Measurements from ENCODE around the gene CPNE9.

Gene CPNE9, protein sequence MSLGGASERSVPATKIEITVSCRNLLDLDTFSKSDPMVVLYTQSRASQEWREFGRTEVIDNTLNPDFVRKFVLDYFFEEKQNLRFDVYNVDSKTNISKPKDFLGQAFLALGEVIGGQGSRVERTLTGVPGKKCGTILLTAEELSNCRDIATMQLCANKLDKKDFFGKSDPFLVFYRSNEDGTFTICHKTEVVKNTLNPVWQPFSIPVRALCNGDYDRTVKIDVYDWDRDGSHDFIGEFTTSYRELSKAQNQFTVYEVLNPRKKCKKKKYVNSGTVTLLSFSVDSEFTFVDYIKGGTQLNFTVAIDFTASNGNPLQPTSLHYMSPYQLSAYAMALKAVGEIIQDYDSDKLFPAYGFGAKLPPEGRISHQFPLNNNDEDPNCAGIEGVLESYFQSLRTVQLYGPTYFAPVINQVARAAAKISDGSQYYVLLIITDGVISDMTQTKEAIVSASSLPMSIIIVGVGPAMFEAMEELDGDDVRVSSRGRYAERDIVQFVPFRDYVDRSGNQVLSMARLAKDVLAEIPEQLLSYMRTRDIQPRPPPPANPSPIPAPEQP

DNA sequence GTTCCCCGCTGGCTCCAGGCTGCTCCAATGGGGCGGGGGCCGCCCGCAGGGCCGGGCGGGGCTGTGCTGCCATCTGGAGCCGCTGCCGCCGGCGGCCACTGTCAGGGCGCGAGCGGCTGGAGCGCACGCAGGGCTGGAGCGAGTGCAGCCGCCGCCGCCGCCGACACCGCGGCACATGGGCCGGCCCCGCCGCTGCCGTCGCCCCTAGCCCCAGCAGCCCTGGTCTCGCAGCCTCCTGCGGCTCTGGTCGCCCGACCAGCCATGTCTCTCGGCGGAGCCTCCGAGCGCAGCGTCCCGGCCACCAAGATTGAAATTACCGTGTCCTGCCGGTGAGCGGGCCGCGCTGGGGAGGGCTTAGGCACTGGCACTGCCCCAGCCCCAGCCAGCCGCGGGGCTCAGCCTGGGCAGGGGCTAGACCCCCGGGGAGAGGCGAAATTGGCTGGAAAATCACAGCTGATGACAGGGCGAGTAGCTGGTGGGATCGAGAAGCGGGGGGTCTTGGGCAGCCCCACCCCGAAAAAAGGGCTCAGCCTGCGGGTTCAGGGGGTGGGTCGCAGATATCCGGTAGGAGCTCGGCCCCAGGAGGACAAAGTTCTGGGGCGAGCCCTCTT is at the start of gene CPNE9:
TSS of gene CPNE9 (plus strand) at position 98 of the 611 bp plus-strand sequence. CDS start at position 262, 164 bp downstream.
- no peak for DNase-seq

DNA sequence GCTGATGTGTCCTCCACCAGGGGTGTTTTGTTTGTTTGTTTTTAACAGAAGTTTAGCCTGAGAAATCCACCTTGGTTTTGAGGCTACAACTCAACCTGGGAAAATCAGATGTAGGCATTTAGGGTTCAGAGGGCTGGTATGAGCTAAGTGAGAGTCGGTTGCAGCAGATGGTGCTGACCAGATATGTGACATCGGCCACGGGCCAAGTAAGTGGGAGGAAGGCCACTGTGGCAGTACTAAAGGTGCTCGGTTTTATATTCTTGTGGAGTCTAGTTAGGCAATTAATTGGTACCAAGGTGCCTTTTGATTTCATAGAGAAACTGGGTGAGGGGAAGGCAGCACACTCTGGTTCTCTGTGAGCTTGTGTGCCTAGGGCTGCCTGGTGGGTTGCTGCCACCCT is 43.8 kb upstream of the CPNE9 start:
- no peak for DNase-seq

DNA sequence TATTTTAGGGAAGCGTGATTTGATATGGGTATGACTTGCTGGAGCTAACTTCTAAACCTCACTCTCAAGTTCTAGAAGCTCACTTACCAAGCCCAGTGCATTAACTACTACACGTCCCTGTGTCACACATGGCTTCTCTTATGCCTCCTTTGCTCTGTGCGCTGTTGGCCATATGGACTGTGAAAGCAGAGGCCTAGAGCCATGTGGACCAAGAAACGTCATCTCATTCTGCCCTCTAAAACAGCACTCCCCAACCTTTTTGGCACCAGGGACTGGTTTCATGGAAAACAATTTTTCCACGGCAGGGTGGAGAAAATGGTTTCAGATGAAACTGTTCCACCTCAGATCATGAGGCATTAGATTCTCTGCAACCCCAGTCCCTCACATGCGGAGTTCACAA is 42.7 kb upstream of the CPNE9 start:
- DNase-seq = no peak

DNA sequence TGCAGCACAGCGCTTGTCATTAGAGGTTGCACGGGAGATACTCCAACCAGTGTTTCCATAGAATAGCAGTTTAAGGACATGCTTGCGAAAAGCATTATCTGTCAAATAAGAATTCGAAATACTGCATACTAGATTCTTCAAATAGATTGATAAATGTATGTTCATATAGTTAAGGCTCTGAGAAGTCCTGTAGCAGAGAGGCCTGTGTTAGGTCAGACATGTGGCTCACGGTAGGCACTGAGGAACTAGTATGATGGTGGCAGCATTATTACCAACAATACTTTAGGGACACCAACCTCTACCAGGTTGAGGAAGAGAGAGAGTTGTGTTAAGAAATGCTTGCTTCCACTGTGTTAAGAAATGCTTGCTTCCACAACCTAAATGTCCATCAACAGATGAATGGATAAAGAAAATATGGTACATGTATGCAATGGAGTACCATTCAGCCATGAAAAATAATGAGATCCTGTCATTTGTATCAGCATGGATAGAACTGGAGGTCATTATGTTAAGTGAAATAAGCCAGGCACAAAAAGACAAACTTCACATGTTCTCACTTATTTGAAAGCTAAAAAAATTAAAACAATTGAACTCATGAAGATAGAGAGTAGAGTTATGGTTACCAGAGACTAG is 39.4 kb upstream of the CPNE9 start:
- no peak for DNase-seq

DNA sequence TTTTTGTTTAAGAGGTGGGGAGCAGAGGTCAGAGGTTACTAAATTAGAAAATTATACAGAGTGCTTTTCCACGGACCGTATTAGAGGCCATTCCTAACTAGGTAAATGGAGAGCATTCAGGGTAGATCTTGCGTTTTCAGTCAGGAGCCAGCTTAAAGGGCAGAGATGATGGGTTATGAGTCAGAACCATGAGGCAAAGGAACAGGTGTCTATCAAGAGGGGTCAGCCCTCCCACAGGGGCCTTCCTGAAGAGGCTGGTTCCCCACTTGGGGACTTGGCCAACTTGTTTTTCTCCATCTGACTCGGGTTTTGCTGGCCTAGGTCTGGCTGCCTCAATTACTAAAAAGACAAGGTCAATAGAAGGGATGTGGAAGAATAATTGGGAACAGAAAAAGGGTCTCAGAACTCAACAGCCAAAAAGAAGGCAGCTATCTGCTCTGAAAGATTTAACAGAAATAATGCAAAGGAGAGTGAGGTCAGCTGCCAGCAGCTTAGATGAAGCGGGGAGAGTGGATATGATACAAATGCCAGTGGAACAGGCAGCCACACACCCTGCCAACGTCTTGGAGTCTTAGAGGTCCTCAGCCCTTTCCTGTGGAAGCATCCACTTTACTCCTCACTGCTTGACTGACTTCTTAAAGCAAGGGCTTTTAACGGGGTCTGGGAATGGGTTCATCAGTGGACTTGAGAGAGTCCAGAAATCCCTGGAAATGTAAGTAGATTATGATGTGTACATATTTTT is 36.8 kb upstream of the CPNE9 start:
- no peak for DNase-seq

DNA sequence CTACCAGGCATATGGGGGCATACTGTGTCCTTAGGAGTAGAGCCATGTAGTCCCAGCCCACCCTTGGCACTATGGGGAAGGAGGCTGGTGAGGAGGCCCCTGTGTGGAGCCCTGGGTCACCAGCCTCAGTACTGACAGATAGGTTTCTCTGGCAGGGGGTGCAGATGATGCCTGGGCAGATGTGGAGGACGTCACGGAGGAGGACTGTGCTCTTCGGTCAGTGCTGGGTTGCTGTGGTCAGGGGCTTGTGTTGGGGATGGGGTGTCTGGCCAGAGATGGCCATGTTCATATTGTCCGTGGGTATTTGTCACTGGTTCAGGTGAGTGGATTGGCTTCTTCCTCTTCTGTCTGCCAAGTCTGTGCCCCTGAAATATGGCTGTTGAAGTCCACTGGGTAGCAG is 34.4 kb upstream of the CPNE9 start:
- DNase-seq = no peak

DNA sequence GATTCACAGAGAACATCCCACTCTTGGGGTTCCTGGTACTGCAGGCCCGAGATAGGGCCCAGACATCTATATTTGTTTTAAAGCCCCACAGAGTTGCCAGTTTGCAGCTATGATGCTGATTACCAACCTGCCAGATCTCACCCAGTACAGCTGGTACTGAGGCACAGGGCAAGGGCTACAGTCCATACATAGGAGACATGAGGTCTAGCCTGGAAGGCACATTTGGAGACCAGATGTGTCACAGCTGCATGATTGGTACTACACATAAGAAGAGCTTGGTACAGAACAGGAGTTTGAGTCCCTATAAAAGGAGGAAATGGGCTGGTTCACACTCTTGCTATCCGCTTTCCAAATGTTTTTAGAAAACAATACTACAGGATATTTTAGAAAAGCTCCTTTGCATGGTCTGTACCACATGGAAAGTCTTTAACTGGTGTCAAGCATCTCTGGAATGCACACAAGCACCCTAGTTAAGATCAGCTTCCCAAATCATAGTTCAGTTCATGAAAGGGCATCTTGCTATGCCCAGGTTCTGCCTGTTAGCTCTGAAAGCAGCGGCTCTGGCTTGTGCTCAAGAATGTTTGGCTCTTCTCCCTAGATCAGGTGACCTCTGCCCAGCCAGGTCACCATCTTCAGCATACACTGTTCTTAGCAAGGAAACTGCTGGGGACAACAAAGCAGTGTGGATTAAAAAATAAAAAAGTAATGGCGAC is 33.8 kb upstream of the CPNE9 start:
- DNase-seq = no peak

DNA sequence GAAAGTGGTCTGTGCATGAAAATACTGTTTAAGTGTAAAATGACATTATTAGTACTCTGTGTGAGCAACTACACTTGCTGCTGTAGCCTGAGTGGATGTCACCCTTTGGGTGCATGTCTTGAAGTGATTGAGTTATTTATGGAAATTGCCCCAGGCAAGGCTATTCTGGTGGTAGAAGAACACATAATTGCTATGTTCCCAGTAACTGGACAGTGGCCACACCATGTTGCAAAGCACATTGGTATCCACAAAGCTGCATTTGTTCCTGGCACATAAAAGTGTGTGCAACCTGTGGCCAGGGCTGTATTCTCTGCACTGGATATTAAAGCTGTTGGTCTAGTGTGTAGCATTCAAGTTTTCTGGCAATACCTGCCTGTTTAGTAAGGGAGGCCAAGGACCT is 30.6 kb upstream of the CPNE9 start:
- no peak for DNase-seq

DNA sequence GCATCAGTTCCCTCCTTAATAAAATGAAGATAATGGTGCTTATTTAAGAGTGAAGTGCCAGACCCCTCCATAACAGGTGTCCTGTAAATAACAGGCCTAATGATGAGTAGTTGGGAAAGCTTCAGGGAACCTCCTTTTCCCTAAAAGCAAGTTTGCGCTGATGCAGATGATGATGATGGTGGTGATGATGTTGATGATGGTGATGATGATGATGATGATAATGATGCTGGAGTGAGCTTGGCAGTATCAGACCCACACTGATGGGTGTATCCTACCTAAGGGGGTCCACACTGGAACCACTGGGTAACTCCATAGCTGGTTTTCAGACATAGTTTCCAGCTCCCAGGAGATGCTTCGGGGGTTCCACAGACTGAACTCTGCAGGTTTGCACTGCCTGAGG is 29.9 kb upstream of the CPNE9 start:
- no peak for DNase-seq

DNA sequence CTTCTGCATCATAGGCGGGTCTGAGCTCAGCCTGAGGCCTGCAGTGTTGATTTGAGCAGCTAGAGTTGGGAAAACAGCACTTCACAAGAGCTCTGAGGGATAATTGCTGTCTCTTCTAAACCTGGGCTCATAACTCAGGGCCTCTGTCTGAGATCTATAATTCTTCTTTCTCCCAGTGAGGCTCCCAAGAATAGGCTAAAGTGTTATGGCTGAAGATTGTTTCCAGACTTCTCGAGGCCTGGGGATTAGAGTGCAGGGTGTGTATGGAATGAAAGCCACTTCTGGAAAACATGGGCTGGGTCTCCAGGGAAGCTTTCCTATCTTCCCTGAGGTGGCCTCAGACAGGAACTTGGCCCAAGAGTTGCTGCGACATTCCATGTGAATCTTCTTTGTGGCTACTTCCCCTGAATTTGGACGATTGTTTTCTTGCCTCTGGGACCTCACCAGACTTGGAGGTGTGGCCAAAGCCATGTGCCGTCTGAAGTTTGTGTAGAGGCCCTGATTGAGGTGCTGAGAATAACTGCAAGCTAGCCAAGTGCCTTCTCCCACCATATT is 27.8 kb upstream of the CPNE9 start:
- DNase-seq = no peak

DNA sequence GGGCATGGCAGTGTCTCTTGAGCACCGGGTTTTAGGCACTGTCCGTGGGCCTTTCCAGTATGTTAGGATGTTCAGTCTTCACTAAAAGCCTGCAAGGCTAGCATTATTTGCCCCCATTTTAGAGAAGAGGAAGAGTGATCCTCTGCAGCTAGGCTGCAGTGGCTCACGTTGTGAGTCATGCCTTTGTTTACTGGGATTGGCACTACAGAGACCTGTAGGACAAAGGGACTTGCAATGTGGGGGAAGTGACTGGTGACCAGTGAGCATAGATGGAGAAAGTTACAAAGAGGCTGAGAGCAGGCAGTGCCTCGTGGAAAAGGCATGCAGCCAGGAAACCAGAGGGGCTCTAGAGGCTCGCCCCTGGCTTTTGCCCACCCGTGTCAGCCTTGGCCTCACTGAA is 26.8 kb upstream of the CPNE9 start:
- no peak for DNase-seq

DNA sequence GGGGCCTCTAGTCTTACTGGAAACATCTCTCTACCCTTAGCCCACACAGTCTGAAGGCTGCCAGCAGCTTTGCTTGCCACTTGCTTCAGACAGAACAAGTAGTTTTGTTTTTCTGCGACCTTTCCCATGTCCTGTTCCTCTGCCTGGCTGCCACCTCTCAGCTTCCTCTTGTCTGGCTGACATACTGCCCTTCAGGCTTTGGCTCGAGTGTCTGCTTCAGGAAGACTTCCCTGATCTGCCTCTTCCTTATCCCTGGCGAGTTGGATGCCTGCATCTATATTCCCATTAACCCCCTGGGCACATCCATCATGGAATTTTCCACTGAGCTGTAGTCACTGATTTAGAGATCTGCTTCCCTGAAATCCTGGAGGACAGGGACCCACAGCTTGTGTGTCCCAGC is 25.1 kb upstream of the CPNE9 start:
- DNase-seq = no peak

DNA sequence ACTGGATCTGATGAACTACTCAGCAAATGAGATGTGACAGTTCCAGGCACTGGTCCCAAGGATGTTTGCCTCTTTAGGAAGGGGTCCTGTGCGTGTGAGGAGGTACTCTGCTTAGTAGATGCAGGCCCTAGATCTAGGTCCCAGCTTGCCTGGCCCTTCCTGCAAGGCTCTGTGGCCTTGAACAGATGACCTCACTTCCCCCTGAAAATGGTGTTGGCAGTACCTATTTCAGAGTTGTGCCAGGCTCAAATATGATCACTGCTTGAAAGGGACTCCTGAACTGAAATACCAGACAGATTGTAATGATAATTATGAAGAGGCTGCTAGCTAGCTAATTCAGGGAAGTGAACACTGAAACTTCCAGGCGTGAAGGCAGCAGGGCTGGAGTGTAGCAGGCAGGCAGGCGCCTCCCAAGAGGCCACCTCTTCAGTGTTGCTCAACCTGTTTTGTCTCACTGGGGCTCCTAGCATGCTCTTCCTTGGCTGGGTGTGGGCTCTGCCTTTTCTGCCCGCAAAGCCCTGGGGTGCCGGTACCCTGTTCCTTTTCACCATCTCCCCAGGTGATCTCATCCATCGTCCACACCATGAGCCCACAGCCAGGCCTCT is 24.1 kb upstream of the CPNE9 start:
- DNase-seq = no peak

DNA sequence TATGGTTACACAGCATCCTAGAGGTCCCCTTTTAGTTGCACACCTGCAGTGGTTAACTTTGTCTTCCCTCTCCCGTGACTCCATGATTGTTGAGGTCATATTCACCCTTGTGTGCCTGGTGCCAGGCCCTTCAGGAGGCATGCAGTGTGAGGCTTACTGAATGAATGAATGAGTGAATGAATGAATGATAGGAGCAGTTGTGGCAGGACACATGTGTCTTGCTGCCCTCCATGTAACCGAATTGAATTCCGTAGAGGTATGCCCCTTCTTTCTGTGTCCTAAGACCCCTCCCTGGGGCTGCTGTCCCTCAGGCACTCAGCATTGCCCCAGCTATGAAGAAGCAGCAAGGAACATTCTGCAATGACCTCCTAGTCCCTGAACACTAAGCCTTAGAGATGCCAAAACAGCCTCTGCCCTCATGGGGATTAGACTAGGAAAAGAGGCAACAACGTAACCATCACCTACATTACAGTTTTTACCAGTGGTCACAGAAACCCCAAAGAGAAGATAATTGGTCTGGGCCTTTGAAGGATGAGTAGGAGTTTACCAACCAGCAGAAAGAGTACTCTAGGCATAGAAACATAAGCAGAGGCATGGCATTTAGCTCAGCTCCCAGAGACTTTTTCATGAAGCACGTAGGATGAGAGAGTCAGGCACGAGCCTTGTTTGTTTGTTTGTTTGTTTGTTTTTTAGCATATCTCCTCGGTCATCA is 22.5 kb upstream of the CPNE9 start:
- no peak for DNase-seq

DNA sequence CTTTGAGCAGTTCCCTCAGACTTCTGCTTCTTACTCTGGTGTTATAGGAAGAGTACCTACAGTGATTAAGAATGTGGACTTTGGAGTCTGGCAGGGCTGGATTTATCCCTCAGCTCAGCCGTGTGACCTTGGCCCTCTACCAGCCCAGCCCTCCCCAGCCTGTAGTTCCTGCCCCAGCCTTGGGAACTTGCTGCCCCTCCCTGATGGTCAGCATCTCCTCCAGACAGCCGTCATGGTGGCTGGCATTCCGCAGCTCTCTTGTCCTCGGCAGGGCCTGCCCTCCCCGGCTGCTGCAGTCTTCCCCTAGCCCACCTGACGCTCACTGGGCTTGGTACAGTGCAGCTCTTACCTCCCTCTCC is 21.9 kb upstream of the CPNE9 start:
- DNase-seq = no peak

DNA sequence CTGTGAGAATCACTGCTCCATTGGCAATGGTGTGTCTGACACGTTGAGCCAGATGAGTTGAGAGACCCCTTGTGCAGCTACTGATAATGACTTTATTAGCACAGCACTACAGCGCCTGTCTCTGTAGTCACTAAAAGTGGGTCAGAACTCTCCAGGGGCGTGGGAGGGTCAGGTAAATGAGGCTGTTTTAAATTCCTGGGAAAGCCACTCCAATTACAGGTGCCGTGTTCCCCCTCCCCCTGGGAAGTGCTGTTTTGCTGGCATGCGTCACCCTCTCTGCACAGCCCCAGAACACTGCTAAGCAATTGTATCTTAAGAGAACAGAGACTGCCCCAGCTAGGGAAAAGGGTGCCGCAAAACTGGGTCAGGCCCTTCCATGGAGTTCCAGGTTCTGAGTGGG is 21.5 kb upstream of the CPNE9 start:
- DNase-seq = no peak

DNA sequence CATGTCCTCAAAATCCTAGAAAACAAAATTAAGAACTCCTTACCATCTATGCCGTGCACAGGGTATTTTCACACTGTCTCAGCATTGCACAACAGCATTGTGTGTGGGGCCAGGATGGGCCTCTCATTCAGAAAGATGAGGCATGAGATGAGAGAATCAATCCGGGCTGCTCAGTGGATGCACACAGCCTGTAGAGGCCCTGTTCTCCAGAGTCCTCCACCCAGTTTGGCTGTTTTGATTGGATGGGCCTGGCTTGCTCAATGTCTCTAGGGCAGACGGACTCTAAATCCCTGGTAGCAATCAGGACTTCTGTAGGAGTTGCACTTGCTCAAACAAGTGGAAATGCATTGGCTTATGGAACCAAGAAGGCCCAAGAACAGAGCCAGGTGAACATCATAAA is 20.2 kb upstream of the CPNE9 start:
- DNase-seq = no peak

DNA sequence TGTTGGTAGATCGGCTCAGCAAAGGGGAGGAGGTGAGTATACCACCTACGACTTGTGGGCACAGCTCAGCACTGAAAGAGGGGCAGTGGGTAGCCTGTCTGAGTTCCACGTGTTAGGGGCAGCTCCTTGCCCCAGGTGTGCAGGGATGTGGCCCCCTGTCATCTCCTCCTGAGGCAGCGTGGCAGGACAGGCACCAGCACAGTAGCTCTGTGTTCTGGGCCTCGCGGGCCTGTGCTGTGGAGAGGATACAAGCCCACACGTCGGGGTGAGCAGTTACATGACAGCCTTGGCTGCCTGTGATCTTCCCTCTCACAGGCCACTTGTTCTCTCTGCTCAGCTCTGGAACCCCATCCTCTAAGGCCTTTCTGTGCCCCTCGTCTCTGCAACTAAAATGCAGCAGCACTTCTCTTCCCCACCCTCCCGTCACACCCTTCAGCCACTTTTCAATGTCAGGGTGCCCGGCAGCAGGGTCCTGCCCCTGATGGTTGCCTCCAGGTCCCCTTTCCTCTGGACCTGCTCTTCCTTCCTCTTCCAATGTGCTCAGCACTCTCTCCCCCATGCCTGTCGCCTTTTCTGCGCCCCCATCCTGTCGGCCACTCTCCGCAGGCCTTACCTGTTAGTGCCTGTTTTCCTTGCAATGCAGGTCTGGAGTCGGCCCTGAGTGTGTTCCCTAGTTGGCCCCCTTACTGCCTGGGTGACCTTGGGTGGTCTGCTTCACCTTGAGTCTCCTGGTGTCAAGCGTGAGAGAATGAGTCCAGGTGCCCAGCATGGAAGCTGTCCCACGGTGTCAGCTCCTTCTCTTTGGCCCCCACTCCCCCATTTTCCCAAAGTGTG is 18.2 kb upstream of the CPNE9 start:
- no peak for DNase-seq

DNA sequence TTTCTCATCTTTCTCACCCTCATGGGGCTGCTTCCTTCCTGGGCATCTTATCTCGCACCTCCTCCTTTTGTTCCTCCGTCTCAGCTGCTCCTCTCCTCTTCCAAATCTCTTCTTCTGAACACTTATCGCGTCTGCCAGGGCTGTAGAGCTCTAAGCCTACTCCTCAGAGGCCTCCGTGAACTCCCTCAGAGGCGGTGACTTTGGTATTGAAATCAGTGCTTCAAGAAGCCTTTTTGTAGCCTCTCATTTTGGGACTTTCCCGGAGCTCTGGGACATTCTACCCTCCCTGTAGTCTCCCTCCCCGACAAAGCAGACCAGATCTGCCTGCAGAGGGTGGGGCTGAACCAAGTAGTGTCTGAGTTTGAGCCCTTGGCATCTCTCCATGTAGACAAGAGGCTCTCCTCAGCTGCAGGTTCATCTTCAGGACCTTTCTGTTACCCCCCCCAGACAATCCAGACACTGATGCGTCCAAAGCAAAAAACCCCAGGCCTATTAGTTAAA is 17.5 kb upstream of the CPNE9 start:
- DNase-seq = no peak

DNA sequence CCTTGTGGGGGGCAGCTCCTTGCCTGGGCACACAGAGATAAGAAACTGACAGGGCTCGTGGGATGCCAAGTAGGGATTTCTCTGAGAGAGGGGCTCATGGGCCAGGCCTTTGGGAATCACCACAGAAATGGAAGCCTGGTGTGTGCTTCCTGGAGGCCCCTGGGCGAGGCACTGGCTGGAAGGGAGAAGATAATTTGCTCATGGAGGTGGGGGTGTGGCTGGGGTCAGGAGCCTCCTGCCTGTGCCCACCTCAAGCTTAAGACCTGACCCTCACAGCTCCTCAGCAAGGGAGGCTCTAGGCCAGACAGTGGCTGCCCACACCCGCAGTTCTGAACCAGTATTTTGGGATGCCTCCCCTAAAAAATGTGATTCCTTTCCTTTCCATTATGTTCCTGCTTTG is 16.9 kb upstream of the CPNE9 start:
- no peak for DNase-seq

All from DMS 273 treated with DMSO at 0.1 percent for 48 hours (cell line).